Umbilical cord (tissue), 2 donors: ENCODE measurements around the gene FXYD1. TPM values are rescaled to one million over a fixed set of nuclear protein-coding genes. Genes with fewer than 3 reads are reported as not detected.
"Not testable (repeated sequence)": the region's sequence is repeated elsewhere in the genome, so short reads cannot be mapped to it uniquely, and the experiment has no call there.

Experiments
- DNase-seq: peaks from one replicate; pipeline ENCODE4 v3.0.0-alpha.2; 2015; ENCODE audit warnings: low spot score
- total RNA-seq: library from RNA; depleted of rRNA; stranded (reverse); fragments of >200 nt; gene quantifications from one replicate; pipeline ENCODE4 v1.2.3, GENCODE V29; 2014; ENCODE audit warnings: low replicate concordance; ENCODE audit not compliant: insufficient read depth

The FXYD1 gene
- total RNA-seq = 3.4 TPM

- peak; percentile 88 for DNase-seq
Measured at GRCh38 chr19:35138305-35138892, at the start of gene FXYD1. FXYD1 (plus strand) TSS chr19:35138824; CDS start chr19:35140080, 1,256 bp downstream.

DNA sequence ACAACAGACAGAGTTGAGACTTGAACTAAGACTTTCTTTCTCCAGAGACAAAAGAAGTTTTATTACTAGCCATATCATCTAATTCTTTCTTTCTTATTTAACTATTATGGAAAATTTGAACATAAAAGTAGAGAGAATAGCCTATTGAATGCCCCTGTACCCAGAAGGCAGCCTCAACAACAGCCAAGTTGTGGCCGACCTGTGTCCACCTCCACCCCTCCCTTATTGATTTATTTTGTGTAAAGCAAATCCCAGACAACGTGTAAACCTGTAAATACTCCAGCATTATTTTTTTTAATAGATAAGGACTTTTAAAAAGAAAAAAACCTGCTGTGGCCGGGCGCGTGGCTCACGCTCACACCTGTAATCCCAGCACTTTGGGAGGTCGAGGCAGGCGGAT lies 49.1 kb upstream of the FXYD1 start:
- no peak for DNase-seq

GRCh38 chr19:35090160-35090505 lies 48.5 kb upstream of the FXYD1 start:
- no peak for DNase-seq

- peak; percentile 80 for DNase-seq
Measured at GRCh38 chr19:35090506-35091214, 48.0 kb upstream of the FXYD1 start.

DNA sequence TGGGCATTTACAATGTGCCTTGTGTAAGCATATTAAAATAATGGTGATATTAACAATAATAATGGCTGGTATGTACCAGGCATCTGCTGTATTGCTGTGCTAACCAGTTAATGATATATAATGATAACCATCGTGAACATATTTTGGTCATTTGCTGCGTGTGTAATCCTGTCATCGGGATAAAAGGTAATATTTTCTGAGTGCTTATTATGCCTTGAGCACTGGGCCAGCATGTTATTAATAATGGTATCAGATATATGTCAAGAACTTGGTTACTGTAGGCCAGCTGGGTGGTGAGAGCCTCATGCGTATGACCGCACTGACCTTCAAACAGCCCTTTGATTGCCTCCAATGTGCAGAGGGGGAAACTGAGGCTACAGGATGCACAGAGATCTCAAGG lies 45.2 kb upstream of the FXYD1 start:
- no peak for DNase-seq

GRCh38 chr19:35093941-35094647 lies 44.5 kb upstream of the FXYD1 start:
- no peak for DNase-seq

DNA sequence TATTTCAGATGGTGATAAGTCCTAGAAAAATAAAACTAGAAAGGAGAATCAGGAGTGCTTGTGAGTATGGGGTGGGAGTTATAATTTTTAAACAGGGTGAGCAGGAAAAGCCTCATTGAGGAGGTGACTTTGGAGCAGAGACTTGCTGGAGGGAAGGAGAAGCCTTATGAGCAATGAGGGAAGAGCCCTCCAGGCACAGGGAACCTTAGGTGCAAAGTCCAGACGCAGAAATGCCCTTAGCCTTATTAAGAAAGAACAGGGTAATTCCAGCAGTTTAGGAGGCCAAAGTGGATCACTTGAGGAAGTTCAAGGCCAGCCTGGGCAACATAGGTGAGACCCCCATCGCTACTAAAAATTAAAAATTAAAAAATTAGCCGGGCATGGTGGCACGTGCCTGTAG lies 44.0 kb upstream of the FXYD1 start:
- no peak for DNase-seq

DNA sequence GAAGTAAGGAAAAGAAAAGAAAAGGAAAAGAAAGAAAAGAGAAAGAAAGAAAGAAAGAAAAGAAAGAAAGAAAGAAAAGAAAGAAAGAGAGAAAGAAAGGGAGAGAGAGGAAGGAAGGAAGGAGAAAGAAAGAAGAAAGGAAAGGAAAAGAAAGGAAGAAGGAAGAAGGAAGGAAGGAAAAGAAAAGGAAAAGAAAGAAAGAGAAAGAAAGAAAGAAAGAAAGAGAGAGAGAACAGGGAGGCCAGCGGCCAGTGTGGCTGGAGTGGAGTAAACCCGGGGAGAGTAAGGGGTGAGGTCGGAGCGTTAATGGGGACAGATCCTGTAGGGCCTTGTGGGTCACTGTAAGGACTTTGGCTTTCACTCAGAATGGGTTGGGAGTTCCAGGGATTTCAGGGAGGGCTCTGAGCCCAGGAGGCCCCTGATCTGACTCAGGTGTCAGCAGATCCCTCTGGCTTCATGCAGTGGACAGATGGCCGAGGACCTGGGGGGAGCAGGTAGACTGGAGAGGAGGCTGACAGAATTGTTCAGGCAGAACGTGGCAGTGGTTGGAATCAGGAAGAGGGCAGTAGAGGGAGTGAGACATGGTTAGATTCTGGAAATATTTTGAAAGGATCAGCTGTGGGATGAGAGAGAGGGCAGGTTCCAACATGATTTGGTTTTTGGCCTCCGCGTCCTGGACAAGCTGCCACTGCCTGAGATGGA lies 42.8 kb upstream of the FXYD1 start:
- peak; percentile 45 for DNase-seq

DNA sequence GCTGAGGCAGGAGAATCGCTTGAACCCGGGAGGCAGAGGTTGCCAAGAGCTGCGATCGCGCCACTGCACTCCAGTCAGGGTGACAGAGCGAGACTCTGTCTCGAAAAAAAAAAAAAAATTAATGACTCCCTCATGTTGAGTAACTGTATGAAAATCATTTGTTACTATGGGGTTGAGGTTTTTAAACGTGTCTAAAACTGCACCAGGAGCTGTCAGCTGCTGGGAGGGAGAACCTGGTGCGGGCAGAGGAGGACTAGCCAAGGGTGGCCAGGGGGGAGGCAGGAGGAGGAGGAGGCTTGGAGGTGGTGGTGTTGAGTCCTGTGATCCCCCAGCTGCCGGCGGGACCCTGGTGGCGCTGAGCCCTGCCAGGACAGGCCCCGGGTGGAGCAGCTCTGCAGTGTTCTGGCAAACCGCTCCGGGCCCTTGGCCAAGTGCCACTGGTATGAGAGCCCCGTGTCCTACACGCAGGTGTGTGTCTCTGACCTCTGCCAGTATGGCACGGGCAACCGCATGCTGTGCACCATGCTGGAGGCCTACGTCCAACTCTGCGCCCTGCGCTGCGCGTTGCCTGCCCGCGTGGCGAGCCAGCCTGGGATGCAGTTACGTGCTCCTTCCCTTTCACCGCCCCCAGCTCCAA lies 40.1 kb upstream of the FXYD1 start:
- DNase-seq = no peak

DNA sequence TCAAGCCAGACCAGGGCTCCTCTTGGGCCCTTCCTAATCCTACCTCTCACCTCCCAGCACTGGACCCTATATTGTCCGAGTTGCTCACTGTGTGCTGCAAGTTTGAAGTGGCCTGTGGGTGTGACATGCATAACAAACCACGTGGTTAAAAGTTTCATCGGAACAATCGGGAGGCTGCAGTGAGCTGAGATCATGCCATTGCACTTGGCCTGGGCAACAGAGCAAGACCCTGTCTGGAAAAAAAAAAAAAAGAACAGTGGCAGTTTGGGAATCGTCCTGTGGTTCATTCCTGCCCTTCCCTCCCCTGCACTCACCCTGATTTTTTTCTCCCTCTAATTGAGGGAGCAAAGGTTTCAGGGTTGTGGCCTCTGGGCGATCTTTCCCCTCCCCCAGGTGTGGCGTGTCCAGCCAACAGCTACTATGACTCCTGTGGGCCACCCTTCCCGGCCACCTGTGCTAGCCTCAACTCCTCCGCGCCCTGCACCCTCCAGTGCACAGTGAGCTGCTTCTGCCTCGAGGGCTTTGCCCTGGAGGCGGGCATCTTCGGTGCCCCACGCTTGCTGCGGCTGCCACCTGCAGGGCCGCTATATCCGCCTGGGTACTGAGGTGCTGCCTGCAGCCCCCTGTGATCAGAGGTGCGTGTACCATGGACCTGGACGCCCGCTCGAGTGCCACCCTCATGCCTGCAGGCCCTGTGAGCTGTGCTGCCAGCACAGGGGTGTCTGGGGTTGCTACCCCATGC lies 39.3 kb upstream of the FXYD1 start:
- no peak for DNase-seq

DNA sequence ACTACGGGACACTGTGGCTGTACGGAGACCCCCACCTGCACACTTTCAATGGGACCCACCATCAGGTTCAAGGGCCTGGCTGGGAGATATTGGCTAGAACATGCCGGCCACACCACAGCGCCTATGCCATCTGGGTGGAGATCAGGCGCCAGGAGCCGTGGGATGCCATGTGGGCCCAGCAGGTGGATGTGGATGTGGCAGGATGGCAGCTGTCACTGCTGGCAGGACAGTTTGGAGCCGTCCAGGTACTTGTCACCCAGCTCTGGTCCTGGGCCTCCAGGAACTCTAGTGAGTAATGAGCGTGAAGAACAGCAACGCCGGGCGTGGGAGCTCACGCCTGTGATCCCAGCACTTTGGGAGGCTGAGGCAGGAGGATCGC lies 38.7 kb upstream of the FXYD1 start:
- no peak for DNase-seq

GRCh38 chr19:35100588-35101533 lies 37.8 kb upstream of the FXYD1 start:
- DNase-seq = no peak

DNA sequence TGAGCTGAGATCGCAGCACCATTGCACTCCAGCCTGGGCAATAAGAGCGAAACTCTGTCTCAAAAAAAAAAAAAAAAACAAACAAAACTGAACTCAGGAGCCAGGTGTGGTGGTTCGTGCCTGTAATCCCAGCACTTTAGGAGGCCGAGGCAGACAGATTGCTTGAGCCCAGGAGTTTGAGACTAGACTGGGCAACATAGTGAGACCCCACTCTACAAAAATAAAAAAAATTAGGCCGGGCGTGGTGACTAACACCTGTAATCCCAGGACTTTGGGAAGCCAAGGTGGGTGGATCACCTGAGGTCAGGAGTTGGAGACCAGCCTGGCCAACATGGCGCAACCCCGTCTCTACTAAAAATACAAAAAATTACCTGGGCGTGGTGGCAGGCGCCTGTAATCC lies 36.7 kb upstream of the FXYD1 start:
- not testable (repeated sequence) for DNase-seq

GRCh38 chr19:35103614-35104013 lies 35.0 kb upstream of the FXYD1 start:
- not testable (repeated sequence) for DNase-seq

- no peak for DNase-seq
Measured at GRCh38 chr19:35104361-35104760, 34.3 kb upstream of the FXYD1 start.

DNA sequence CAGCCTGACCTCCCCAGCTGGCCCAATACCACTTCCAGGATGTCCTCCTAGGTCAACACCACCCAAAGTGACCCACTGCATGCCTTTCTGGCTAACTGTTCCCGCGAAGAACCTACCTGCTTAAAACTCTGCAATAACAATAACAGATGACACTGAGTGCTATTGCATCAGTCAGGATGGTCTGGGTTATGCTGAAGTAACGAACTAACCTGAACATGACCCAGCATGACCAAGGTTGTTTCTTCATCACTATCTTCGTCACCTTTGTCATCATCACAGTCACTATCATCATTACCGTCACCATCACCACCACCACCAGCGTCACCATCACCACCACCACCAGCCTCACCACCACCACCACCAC lies 33.6 kb upstream of the FXYD1 start:
- DNase-seq = no peak

- DNase-seq = no peak
Measured at GRCh38 chr19:35105411-35106290, 33.0 kb upstream of the FXYD1 start.

GRCh38 chr19:35106291-35106583 lies 32.4 kb upstream of the FXYD1 start:
- DNase-seq = no peak

GRCh38 chr19:35106898-35107541 lies 31.6 kb upstream of the FXYD1 start:
- no peak for DNase-seq
